ENCODE results near the gene ZFR.
"Not testable (repeated sequence)": the region's sequence is repeated elsewhere in the genome, so short reads cannot be mapped to it uniquely, and the experiment has no call there.

The ZFR gene

DNA sequence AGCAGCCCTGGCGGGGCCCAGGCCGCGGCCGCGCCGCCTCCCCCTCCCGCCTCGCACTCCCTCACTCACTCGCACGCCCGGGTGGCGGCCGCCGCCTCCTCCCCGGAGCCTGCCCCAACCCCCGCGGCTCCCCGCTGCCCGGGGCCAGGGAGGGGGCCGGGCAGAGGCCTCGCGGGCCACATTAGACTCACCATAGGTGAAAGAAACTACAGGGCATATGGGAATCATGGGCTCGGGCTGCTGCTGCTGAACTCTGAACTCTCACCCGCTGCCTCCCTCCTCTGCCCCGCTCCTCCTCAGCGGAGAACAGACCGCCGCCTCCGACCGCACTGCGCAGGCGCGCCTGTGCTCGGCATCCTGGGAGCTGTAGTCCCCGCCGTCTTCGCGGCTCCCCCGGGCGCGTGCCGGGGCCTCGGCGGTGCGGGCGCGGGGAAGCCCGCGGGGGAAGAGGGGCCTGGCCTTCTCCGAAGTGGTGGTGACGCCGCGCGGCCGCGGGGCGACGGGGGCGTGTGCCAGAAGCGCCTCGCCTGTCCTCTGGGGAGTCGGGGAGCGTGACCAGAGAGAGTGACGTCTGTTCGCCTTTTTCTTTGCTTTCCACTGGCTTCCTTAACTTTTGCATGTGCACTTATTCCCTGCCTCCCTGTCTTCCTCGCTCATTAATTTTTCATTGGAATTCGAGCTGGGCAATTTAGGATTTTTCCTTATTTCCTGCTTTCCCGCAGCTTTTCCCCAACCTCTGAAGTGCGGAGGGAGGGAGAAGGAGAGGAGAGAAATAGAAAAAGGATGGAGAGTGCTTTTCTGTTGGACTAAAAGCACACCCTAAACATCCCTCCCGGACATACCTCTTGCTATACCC is at the start of gene ZFR:
Gene ZFR, minus strand, starts transcription at position 310 of the 856 bp plus-strand sequence. Its CDS starts 82 bp downstream, at position 228.
- DNase-seq (ENCODE audit: low spot score), result peak; percentile 99

DNA sequence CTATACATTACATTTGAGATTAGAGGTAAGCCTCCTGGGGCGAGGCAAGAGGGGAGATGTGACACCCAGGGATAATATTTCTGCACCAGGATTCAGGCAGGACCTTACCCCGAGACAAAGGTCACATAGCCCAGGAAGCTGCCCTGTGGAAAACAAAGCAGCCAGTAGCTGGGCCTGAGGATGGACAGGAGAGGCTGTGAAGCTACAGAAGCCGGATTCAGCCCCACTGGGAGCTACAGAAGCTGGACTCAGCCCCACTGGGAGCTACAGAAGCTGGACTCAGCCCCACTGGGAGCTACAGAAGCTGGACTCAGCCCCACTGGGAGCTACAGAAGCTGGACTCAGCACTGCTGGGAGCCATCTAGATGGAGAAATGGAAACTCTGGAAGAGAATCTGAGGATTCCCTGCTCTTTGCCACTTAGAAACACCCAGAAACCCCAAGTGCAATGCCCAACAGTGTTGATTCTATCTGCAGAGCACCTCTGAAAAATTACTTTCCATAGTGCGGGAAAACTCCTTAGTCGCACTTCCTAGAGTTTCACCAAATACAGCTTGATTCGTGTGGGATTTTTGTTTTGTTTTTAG is 46.5 kb upstream of the ZFR start:
- no peak for DNase-seq (ENCODE audit: low spot score)

DNA sequence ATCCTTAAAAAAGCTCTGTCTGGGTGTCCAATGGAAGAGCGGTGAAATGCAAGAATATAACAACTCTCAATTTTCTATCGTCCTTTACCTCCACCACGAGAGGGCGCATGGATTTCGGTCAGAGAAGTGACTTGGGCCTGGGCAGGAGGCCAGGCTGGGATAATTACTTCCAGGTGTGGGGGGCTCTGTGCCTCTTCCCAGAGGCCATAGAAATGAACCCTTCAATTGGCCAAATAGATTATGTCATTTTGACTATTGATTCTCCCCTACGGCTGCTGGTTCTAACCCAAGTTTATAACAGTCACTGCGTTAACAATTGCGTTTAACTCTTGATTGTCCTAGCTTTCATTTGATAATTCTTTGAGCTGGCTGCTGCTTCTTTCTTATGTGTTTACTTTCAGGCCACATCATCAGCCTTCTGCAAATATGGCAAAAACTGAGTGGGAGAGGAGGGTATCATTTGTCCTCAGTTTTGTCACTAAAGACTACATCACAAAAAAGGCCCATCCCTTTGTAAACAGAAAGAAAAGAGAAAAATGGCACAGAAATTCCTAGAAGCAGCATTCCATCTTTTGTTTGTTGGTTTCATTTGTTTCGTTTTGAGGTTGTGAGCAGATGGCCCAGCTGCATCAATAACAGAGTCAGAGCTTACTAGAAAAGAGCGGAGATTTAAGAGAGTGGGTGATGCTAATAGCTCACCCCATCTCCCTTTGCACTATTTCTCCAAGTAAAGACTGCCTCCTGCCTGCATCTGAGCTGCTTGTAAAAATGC is 45.4 kb upstream of the ZFR start:
- peak; percentile 81 for DNase-seq (ENCODE audit: low spot score)

DNA sequence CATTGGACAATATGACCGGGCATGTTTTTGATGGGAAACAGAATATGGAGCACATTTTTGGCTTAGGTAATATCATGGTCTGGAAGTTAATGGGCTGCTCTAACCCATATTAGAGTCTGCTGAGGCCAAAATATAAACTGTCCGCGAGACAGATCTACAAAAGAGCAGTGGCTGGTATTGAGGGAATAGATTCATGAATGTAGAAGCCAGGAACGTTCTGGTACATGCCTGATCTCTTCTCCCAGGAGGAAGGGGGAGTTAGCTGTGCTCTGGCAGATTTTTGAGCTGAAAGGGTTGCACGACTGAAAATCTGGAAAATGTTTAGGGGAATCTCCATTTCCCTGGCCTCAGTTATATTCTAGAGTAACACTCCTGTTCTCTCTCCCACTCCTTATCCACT is 42.9 kb upstream of the ZFR start:
- no peak for DNase-seq (ENCODE audit: low spot score)

DNA sequence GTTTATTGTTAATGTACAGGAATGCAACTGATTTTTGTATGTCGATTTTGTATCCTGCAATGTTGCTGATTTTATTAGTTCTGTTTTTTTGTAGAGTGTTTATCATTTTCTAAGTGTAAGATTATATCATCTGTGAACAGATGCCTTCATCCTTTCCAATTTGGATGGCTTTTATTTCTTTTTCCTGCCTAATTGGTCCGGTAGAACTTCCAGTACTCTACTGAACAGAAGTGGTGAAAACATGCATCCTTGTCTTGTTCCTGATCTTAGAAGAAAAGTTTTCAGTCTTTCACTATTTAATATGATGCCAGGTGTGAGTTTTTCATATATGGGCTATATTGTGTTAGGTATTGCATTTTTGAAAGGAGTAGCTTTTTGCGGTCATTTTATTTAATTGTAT is 42.5 kb upstream of the ZFR start:
- DNase-seq (ENCODE audit: low spot score), result no peak

DNA sequence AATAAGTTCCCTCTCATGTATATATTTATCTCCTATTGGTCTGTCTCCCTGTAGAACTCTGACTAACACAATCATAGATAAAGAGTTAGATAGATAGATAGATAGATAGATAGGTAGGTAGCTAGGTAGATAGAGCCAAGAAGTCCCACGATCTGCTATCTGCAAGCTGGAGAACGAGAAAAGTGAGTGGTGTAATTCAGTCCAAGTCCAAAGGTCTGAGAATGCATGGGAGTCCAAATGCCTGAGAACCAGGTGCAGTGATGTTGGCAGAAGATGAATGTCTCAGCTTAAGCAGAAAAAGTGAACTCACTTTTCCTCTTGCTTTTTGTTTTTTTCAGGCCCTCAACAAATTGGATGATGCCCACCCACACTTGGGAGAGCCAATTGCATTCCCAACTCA is 37.7 kb upstream of the ZFR start:
- no peak for DNase-seq (ENCODE audit: low spot score)

DNA sequence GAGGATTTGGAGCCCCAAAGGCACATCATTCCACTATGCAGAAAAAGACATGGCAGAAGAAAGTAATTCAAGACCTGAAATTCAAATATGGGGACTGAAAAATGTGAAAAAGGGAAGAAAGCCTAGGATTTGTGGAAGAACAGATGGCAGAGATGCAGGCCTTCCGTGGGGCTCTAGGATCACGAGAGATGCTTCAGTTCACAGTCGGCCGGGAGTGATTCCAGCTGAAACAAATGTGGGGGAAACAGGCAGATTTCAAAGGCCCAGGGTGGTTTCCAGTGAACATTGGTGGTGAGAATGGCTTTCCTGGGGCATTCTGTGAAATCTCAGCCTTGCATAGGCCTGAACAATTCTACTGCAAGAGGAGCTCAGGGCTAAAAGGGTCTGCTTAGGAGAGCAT is 34.6 kb upstream of the ZFR start:
- DNase-seq (ENCODE audit: low spot score), result no peak

DNA sequence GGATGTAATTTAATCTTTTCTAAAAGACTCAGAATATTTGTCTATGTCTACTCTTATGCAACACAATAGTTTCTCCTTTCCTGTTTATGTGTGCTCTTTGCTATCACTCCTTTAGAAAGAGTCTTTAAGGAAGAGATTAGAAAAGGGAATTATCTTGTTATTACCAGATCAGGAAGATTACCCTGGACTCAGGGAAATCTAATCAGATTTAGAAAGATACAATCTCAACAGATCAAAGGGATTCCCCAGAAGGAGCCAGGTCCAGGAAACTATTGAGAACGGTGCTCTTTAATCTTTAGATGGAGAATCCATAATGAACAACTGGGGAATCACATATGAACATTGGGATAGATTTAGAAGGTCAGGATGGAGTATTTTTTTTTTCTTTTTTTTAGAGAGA is 32.4 kb upstream of the ZFR start:
- no peak for DNase-seq (ENCODE audit: low spot score)

DNA sequence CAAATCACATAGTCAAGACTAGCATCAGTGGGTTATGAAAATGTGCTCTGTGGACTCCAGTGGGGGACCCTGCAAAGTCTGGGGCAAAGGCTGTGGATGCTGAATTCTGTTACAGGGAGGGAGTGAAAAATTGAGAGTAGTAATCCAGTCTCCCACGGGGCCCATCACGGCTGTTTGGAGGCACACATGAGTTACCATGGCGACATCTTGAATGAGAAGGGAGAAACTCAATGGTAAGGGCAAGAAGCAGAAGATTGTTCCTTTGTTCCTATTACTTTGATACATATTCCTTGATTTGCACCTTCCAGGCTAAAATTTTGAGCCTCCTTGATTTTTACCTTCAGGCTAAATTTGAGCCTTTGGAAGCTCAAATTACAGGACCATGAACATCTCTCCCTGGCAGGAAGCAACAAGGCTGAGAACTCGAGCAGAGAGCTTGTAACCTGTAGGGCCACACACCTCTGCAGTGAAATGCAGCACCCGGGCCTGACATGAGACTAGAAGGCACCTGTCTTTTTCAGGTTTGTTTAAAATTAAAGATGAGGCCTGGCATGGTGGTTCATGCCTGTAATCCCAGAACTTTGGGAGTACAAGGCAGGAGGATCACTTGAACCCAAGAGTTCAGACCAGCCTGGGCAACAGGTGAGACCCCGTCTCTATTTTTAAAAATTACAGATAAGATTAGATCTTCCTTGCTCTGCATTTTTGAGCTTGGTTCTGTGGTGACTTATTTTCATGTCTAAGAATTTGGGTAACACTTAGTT is 31.0 kb upstream of the ZFR start:
- no peak for DNase-seq (ENCODE audit: low spot score)

DNA sequence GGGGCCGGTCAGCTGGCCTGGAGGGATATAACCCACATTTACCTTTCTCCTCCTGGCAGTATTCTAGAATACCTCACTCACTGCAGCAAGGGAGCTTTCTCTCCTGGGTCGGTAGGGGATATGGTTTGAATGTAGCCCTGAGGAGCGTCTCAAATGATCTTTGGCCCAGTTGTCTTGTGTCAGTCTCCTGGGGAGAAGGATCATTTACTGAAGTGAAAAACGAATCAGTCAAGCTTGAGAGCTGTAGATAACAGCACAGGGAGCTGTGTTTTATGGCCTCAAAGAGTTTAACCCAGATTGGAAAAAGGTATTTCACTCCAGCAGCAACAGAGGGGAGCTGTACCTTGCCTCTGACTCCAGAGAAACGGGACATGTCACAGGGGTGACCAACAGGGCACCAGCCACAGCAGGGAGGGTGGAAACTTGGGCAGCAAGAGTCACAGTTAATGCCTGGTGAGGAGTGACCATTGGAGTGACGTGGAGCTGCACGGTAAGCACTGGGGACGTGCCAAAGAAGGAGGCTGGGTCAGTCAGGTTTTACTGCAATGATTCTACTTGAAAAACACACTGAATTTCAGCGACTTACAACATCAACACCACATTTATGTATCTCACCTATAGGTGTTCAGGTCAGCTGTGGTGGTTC is 29.8 kb upstream of the ZFR start:
- DNase-seq (ENCODE audit: low spot score), result no peak

DNA sequence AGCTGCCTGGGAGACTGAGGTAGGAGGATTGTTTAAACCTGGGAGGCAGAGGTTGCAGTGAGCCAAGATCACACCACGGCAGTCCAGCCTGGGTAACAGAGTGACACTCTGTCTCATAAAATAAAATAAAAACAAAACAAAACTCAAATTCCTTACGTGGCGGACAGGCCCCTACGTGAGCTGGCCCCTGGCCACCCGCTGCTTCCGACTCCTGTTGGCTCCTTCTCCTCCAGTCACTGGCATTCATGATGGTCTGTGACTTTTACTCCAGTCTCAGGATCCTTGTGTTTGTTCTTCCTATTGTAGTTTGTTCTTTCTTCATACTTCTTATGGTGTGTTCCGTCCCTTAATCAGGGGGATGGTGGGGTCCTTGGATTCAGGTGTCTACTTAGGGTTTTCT is 28.5 kb upstream of the ZFR start:
- no peak for DNase-seq (ENCODE audit: low spot score)

DNA sequence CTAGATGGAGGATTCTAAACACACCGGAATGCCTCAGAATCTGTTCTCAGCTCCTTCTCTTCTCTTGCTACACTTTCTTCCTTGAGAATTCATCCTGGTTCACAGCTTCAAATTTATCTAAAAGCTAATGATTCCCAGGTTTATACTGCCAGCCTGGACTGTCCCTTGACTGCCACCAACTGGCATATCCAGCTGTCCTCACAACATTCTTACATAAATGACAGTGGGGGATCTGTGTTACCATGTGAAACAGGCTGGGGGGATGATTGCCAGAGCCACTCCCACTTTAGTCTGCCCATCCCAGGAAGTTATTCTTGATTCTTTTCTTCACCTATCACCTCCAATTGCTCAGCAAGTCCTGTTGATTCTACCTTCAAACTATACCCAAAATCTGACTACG is 27.2 kb upstream of the ZFR start:
- no peak for DNase-seq (ENCODE audit: low spot score)

DNA sequence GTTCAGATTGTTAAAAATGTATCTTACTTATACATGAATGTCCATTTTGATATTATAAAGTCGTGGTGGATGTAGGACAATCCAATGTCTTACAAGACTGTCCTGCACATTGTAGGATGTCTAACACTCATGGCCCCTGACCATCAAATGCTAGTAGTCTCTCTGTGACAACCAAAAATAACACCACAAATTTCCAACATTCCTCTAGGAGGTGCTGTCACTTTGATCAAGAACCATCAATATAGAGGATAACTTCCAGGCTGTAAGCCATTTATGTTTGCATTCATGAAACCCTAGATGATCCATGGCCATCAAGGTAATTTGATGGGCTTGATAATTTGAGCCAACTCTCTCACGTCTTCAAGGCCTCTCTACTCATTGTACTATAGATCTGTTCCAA is 20.5 kb upstream of the ZFR start:
- DNase-seq (ENCODE audit: low spot score), result no peak

DNA sequence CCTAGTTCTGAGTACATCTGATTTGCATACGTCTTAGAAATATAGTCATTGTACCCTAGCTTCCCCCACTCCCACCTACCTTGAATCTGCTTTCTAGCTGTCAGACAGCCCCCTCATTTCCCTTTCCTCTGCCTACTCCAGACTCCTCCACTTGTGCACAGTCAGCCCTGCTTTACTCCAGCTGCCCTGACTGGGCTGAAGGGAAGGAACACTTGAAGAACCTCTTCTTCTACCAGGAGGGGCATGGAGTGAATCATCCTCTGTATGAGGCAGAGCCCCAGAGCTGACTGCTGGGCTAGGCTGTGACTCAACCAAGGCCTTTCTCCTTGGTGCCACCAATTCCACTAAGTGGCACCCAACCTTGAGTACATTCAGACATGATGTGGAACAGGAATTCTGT is 18.1 kb upstream of the ZFR start:
- DNase-seq (ENCODE audit: low spot score), result peak; percentile 84

DNA sequence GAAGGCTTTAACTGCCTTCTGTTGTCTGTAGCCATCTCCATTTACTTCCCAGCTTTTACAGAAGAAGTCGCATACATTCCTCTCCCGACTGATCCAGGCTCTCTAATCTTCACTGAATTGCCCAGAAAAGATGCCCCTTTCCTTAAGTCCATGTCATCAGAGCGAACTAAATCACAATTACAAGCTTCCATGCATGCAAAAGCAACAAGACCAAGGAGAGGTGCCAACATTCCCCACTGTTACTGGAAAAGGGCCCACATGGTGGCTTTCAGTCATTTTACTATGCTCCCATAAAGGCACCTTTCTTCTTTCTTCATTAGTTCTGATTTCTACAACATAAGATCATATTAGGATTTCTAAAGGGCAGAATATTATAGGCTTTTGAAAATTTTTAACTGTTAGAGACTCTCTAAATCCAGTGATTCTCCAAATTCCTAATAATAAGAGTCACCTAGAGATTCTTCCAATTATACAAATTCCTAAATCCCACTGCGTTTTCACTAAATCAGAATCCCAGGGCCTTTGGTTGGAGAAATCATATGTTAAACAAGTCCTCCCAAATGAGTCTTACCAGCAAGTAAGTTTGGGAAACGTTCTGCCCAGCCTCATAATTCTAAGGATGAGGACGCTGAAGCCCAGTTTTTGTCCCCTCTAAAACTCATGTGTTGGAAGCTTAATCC is 17.0 kb upstream of the ZFR start:
- DNase-seq (ENCODE audit: low spot score), result peak; percentile 24

DNA sequence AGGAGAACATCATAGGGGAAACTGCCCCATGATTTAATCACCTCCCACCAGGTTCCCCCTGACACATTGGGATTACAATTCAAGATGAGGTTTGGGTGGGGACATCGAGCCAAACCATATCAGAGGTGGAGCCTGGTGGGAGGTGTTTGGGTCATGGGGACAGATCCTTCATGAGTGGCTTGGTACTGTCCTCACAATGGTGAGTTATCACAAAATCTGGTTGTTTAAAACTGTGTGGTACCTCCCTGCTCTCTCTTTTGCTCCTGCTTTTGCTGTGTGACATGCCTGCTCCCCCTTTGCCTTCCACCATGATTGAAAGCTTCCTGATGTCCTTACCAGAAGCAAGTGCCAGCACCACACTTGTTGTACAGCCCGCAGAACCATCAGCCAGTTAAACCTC is 16.2 kb upstream of the ZFR start:
- DNase-seq (ENCODE audit: low spot score), result no peak

DNA sequence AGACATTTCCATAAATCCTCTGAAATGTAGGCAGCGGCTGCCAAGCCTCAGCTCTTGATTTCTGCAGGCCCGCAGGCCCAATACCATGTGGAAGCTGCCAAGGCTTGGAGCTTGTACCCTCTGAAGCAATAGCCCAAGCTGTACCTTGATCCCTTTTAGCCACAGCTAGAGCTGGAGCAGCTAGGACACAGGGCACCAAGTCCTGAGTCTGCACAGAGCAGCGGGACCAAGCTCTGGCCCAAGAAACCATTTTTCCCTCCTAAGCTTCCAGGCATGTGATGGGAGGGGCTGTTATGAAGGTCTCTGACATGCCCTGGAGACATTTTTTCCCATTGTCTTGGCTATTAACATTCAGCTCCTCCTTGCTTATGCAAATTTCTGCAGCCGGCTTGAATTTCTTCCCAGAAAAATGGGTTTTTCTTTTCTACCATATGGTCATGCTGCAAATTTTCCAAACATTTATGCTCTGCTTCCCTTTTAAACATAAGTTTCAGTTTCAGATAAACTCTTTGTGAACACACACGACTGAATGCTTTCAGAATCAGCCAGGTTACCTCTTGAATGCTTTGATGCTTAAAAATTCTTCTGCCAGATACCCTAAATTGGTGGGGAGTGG is 14.4 kb upstream of the ZFR start:
- no peak for DNase-seq (ENCODE audit: low spot score)

DNA sequence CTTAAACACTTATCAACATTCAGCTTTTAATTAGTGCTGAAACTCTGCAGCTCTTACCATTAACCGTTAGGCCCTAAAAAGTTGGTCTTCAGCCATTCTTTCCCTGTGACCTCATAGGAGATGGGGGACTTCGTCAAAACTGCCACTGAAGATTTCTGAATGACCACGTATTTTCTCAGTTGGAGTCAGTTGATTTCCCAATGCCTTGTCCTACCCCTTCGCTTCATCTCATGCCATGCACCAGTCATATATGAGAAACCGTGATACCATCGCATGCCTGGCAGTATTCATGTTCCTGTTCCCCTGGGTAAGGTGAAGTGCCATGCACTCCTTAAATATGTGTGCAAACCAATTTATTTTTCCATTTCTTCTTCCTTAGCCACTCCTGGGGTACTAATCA is 10.8 kb upstream of the ZFR start:
- DNase-seq (ENCODE audit: low spot score), result no peak

DNA sequence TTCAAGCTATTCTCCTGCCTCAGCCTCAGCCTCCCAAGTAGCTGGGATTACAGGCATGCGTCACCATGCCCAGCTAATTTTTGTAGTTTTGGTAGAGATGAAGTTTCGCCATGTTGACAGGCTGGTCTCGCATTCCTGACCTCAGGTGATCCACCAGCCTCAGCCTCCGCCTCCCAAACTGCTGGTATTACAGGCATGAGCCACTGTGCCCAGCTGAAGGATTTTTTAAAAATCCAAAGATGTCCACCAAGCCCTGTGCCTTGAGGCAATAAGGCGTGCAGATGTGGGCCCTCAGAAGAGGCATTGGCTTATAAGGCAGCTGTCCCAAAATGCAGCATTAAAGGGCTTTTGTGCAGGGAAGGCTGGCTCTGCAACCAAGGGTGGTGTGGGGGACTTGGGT is 10.3 kb upstream of the ZFR start:
- DNase-seq (ENCODE audit: low spot score), result no peak

DNA sequence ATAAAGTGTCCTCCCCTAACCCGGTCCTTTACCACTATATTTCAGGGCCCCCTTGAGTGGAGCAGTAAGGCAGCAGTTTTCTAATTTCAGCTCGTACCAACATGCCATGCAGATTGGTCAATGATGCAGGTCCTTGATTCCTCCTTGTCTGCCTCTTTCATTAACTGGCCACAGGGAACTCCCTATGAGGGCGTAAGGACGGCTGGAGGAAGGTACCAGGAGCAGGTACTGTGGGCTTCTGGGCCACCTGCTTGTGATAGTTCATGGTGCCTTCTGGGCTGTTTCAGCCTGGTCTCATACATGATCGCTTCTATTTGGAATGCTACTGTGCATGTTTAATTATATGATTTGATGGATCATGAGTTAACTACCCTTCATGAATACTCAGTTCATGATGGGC is 9.4 kb upstream of the ZFR start:
- no peak for DNase-seq (ENCODE audit: low spot score)

DNA sequence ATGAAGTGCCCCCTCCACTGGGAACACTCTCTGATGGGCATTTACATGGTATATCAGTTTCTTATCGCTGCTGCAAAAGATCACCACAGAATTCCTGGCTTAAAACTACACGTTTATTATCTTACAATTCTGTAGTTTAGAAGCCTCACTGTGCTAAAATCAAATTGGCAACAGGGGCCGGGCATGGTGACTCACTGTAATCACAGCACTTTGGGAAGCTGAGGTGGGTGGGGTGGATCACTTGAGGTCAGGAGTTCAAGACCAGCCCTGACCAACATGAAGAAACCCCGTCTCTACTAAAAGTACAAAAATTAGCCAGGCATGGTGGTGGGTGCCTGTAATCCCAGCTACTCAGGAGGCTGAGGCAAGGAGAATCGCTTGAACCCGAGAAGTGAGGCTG is 7.8 kb upstream of the ZFR start:
- not testable (repeated sequence) for DNase-seq (ENCODE audit: low spot score)
